Measurements from ENCODE around the gene TBC1D23. TPM values are rescaled to one million over a fixed set of nuclear protein-coding genes. Genes with fewer than 3 reads are reported as not detected.

Gene TBC1D23
- total RNA-seq, 1 experiment from 2014 or later, result 32.4 TPM

- H3K4me1 ChIP-seq (ENCODE audit: insufficient read depth, low read length, poor library complexity, severe bottlenecking), result peaks cover 18% of the 10 kb centered on the region
- no peak overlapping the region for H3K27ac ChIP-seq (ENCODE audit: low read depth, low read length, poor library complexity, severe bottlenecking)
- no peak for TF ChIP-seq EZH2 (IDR thresholded peaks at IDR 0.05; ENCODE audit: borderline replicate concordance, low read depth, low read length, poor library complexity, severe bottlenecking)
- TF ChIP-seq CTCF (conservative IDR thresholded peaks at IDR 0.05; ENCODE audit: low read depth, low read length), result peak; percentile 92
- H3K27me3 ChIP-seq (replicated peaks; ENCODE audit: insufficient read depth, low read depth, low read length, poor library complexity), result no peaks in the 10 kb centered on the region
- BruUV-seq (replicated peaks), result no TSS peak
- H3K36me3 ChIP-seq (ENCODE audit: insufficient read depth, low read length, poor library complexity, severe bottlenecking), result no peaks in the 10 kb centered on the region
- H3K4me3 ChIP-seq (ENCODE audit: low read depth, low read length, poor library complexity, severe bottlenecking), result no peak overlapping the region
- CTCF ChIA-PET, result interaction anchor here (0.6 to 1.4 kb wide), 10 partner anchors 29 to 725 kb away, joined by 3 to 32 read pairs (median 4); no protein-coding TSS in a partner anchor
- POLR2A ChIA-PET (ENCODE audit: low non-redundant PET), result interaction anchor here (0.6 kb wide), 2 partner anchors 78 to 421 kb away, joined by 7 to 10 read pairs; no protein-coding TSS in a partner anchor
- intact Hi-C loops (cut with micrococcal nuclease; ENCODE audit: unreplicated experiment), result loop anchor here (1.0 to 10.0 kb wide), 3 partner anchors 186 to 549 kb away; no protein-coding TSS in a partner anchor
- peak; percentile 83 for DNase-seq (ENCODE audit: low spot score)
- H3K9me3 ChIP-seq (ENCODE audit: low read depth, low read length, poor library complexity, severe bottlenecking), result no peaks in the 10 kb centered on the region
These were observed 6.5 kb upstream of the TBC1D23 start for GRCh38 chr3:100254168-100254777.

GRCh38 chr3:100256731-100257151 is 4.1 kb upstream of the TBC1D23 start:
- DNase-seq (ENCODE audit: low spot score), result peak; percentile 59
- Histone ChIP-seq H3K9me3 (ENCODE audit: low read depth, low read length, poor library complexity, severe bottlenecking) (no peaks in the 10 kb centered on the region), H3K27me3 (replicated peaks; ENCODE audit: insufficient read depth, low read depth, low read length, poor library complexity) (no peaks in the 10 kb centered on the region), H3K27ac (ENCODE audit: low read depth, low read length, poor library complexity, severe bottlenecking) (no peak overlapping the region), H3K36me3 (ENCODE audit: insufficient read depth, low read length, poor library complexity, severe bottlenecking) (no peaks in the 10 kb centered on the region), H3K4me1 (ENCODE audit: insufficient read depth, low read length, poor library complexity, severe bottlenecking) (peaks cover 18% of the 10 kb centered on the region), H3K4me3 (ENCODE audit: low read depth, low read length, poor library complexity, severe bottlenecking) (no peak overlapping the region)
- intact Hi-C loops (cut with micrococcal nuclease; ENCODE audit: unreplicated experiment), result loop anchor here (10.0 kb wide), 1 partner anchor 552 kb away; no protein-coding TSS in a partner anchor
- ChIA-PET POLR2A (ENCODE audit: low non-redundant PET) (no interaction called here), CTCF (interaction anchor here (0.7 to 1.0 kb wide), 2 partner anchors 188 to 414 kb away, joined by 3 to 4 read pairs; no protein-coding TSS in a partner anchor)
- TF ChIP-seq EZH2 (IDR thresholded peaks at IDR 0.05; ENCODE audit: borderline replicate concordance, low read depth, low read length, poor library complexity, severe bottlenecking) (no peak), CTCF (conservative IDR thresholded peaks at IDR 0.05; ENCODE audit: low read depth, low read length) (no peak)
- BruUV-seq (replicated peaks), result no TSS peak

GRCh38 chr3:100257586-100257985 is 3.2 kb upstream of the TBC1D23 start:
- no peaks in the 10 kb centered on the region for H3K9me3 ChIP-seq (ENCODE audit: low read depth, low read length, poor library complexity, severe bottlenecking)
- CTCF ChIA-PET, result interaction anchor here (0.7 to 1.0 kb wide), 2 partner anchors 189 to 415 kb away, joined by 3 to 4 read pairs; no protein-coding TSS in a partner anchor
- no peak overlapping the region for H3K4me3 ChIP-seq (ENCODE audit: low read depth, low read length, poor library complexity, severe bottlenecking)
- H3K27me3 ChIP-seq (replicated peaks; ENCODE audit: insufficient read depth, low read depth, low read length, poor library complexity), result no peaks in the 10 kb centered on the region
- POLR2A ChIA-PET (ENCODE audit: low non-redundant PET), result interaction anchor here (0.6 kb wide), 1 partner anchor 61 kb away, joined by 4 read pairs; no protein-coding TSS in a partner anchor
- TF ChIP-seq EZH2 (IDR thresholded peaks at IDR 0.05; ENCODE audit: borderline replicate concordance, low read depth, low read length, poor library complexity, severe bottlenecking) (no peak), CTCF (conservative IDR thresholded peaks at IDR 0.05; ENCODE audit: low read depth, low read length) (no peak)
- H3K27ac ChIP-seq (ENCODE audit: low read depth, low read length, poor library complexity, severe bottlenecking), result no peak overlapping the region
- intact Hi-C loops (cut with micrococcal nuclease; ENCODE audit: unreplicated experiment), result loop anchor here (10.0 kb wide), 1 partner anchor 553 kb away; no protein-coding TSS in a partner anchor
- no TSS peak for BruUV-seq (replicated peaks)
- no peaks in the 10 kb centered on the region for H3K36me3 ChIP-seq (ENCODE audit: insufficient read depth, low read length, poor library complexity, severe bottlenecking)
- DNase-seq (ENCODE audit: low spot score), result peak; percentile 9
- H3K4me1 ChIP-seq (ENCODE audit: insufficient read depth, low read length, poor library complexity, severe bottlenecking), result peaks cover 18% of the 10 kb centered on the region

All from A673 (cell line).